Cerebellar cortex (tissue), 1 donor: ENCODE results near the gene TMEM50B.
A peak's percentile ranks its signal among the peaks of the same experiment; 100 is the strongest.
"Not testable (repeated sequence)": the region's sequence is repeated elsewhere in the genome, so short reads cannot be mapped to it uniquely, and the experiment has no call there.

Source experiments
- DNase-seq: peaks from one replicate; pipeline ENCODE4 v3.0.0-alpha.2; 2015; ENCODE audit warnings: low spot score

The TMEM50B gene

GRCh38 chr21:33479679-33480480 is at the start of gene TMEM50B:
Gene TMEM50B (minus strand): TSS chr21:33479974. CDS start chr21:33468885, 11,089 bp downstream.
- peak; percentile 93 for DNase-seq

GRCh38 chr21:33522953-33523349 is 43.2 kb upstream of the TMEM50B start:
- no peak for DNase-seq

GRCh38 chr21:33522297-33522952 is 42.7 kb upstream of the TMEM50B start:
- DNase-seq: no peak

GRCh38 chr21:33518899-33519298 is 39.1 kb upstream of the TMEM50B start:
- DNase-seq: no peak

- no peak for DNase-seq
Observed at GRCh38 chr21:33514229-33514628, 34.5 kb upstream of the TMEM50B start.

- DNase-seq: no peak
Observed at GRCh38 chr21:33512481-33512880, 32.7 kb upstream of the TMEM50B start.

GRCh38 chr21:33511639-33512038 is 31.9 kb upstream of the TMEM50B start:
- DNase-seq: no peak

- DNase-seq: no peak
Observed at GRCh38 chr21:33510826-33511225, 31.1 kb upstream of the TMEM50B start.

- DNase-seq: not testable (repeated sequence)
Observed at GRCh38 chr21:33507003-33507402, 27.2 kb upstream of the TMEM50B start.

- DNase-seq: no peak
Observed at GRCh38 chr21:33505833-33506232, 26.1 kb upstream of the TMEM50B start.

GRCh38 chr21:33496345-33496744 is 16.6 kb upstream of the TMEM50B start:
- no peak for DNase-seq

- no peak for DNase-seq
Observed at GRCh38 chr21:33495743-33496142, 16.0 kb upstream of the TMEM50B start.

- DNase-seq: no peak
Observed at GRCh38 chr21:33493756-33494155, 14.0 kb upstream of the TMEM50B start.

- no peak for DNase-seq
Observed at GRCh38 chr21:33492571-33492970, 12.8 kb upstream of the TMEM50B start.

- DNase-seq: peak; percentile 95
Observed at GRCh38 chr21:33491373-33492102, 11.8 kb upstream of the TMEM50B start, which contains the start of gene DNAJC28. Gene DNAJC28 (minus strand): TSS chr21:33491716. CDS start chr21:33489393, 2,323 bp downstream.

GRCh38 chr21:33490991-33491372 is 11.2 kb upstream of the TMEM50B start:
- peak; percentile 56 for DNase-seq

GRCh38 chr21:33488936-33489335 is 9.2 kb upstream of the TMEM50B start:
- no peak for DNase-seq

- DNase-seq: no peak
Observed at GRCh38 chr21:33487996-33488395, 8.2 kb upstream of the TMEM50B start.

GRCh38 chr21:33481314-33481943 is 1.7 kb upstream of the TMEM50B start:
- no peak for DNase-seq

- DNase-seq: no peak
Observed at GRCh38 chr21:33480481-33481103, 818 bp upstream of the TMEM50B start.

- peak; percentile 28 for DNase-seq
Observed at GRCh38 chr21:33478935-33479678, 667 bp downstream of the TMEM50B start.
